ENCODE measurements around the gene FAM229B.
"Not testable (repeated sequence)": the region's sequence is repeated elsewhere in the genome, so short reads cannot be mapped to it uniquely, and the experiment has no call there.

FAM229B gene
- total RNA-seq = 1.1 reads per million

GRCh38 chr6:112087136-112087911 lies at the start of gene FAM229B, which contains the start of gene TUBE1:
TSS of gene FAM229B (plus strand) at chr6:112087591. CDS start at chr6:112099284, 11,693 bp downstream.
TSS of gene TUBE1 (minus strand) at chr6:112087482. CDS start at chr6:112087434, 48 bp downstream.
- peak; percentile 87 for DNase-seq

- no peak for DNase-seq
Observed at GRCh38 chr6:112037783-112038216, 49.6 kb upstream of the FAM229B start.

GRCh38 chr6:112038268-112038667 lies 49.1 kb upstream of the FAM229B start:
- DNase-seq = no peak

GRCh38 chr6:112038756-112039430 lies 48.5 kb upstream of the FAM229B start:
- DNase-seq = no peak

- DNase-seq = no peak
Observed at GRCh38 chr6:112039431-112039770, 48.0 kb upstream of the FAM229B start.

- DNase-seq = no peak
Observed at GRCh38 chr6:112040956-112041355, 46.4 kb upstream of the FAM229B start.

- DNase-seq = no peak
Observed at GRCh38 chr6:112041535-112041934, 45.9 kb upstream of the FAM229B start.

- peak; percentile 93 for DNase-seq
Observed at GRCh38 chr6:112043032-112044007, 44.1 kb upstream of the FAM229B start.

GRCh38 chr6:112044196-112044595 lies 43.2 kb upstream of the FAM229B start:
- DNase-seq = no peak

GRCh38 chr6:112044856-112045255 lies 42.5 kb upstream of the FAM229B start:
- DNase-seq = no peak

- DNase-seq = not testable (repeated sequence)
Observed at GRCh38 chr6:112047523-112047922, 39.9 kb upstream of the FAM229B start.

GRCh38 chr6:112049026-112049799 lies 38.2 kb upstream of the FAM229B start:
- DNase-seq = no peak

- no peak for DNase-seq
Observed at GRCh38 chr6:112049996-112050395, 37.4 kb upstream of the FAM229B start.

- no peak for DNase-seq
Observed at GRCh38 chr6:112050429-112050828, 37.0 kb upstream of the FAM229B start.

GRCh38 chr6:112051251-112051740 lies 36.1 kb upstream of the FAM229B start:
- not testable (repeated sequence) for DNase-seq

- DNase-seq = no peak
Observed at GRCh38 chr6:112054001-112054400, 33.4 kb upstream of the FAM229B start, which contains the start of gene CCN6. TSS of gene CCN6 (plus strand) at chr6:112054104. CDS start at chr6:112054358, 254 bp downstream.

GRCh38 chr6:112054555-112055190 lies 32.7 kb upstream of the FAM229B start:
- no peak for DNase-seq

GRCh38 chr6:112058243-112059032 lies 29.0 kb upstream of the FAM229B start:
- no peak for DNase-seq

- DNase-seq = no peak
Observed at GRCh38 chr6:112061605-112062004, 25.8 kb upstream of the FAM229B start.

GRCh38 chr6:112062966-112063365 lies 24.4 kb upstream of the FAM229B start:
- DNase-seq = no peak

All from effector CD4-positive, alpha-beta T cell (primary cell).